Neuron (in vitro differentiated cells): ENCODE data around the gene MED13.
"Not testable (repeated sequence)": the region's sequence is repeated elsewhere in the genome, so short reads cannot be mapped to it uniquely, and the experiment has no call there.

Source experiments
- H2AFZ ChIP-seq: one replicate; pipeline ENCODE4 v1.6.1; 2013; ENCODE audit warnings: low read depth, mild to moderate bottlenecking, inconsistent platforms, low read length, moderate library complexity
- H3K27me3 ChIP-seq: one replicate; pipeline ENCODE4 v1.6.1; 2013; ENCODE audit warnings: low read length; ENCODE audit not compliant: insufficient read depth
- H3K36me3 ChIP-seq: one replicate; pipeline ENCODE4 v1.6.1; 2013; ENCODE audit warnings: low read length; ENCODE audit not compliant: insufficient read depth
- H3K4me1 ChIP-seq: one replicate; pipeline ENCODE4 v1.6.1; 2013; ENCODE audit warnings: low read length; ENCODE audit not compliant: insufficient read depth
- H3K4me3 ChIP-seq: 2 replicates; pipeline ENCODE4 v1.5.1; 2013; ENCODE audit warnings: mild to moderate bottlenecking, low read length, moderate library complexity
- H3K9me3 ChIP-seq: one replicate; pipeline ENCODE4 v1.6.1; 2013; ENCODE audit warnings: low read length

Gene MED13

DNA sequence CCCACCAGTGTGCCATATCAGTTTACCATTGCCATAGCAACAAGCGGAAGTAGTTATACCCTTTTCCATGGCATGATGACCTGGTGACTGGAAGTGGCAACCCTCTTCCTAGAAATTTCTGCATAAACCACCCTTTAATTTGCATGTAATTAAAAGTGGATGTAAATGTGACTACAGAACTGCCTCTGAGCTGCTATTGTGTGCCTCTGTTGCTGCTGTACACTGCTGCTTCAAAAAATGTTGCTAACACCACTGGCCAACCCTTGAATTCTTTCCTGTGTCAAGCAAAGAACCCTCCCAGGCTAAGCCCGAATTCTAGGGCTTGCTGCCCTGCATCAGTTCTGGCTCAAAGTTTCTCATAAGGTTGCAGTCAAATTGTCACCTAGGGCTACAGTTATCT lies 12.9 kb upstream of the MED13 start:
- Histone ChIP-seq H3K4me3 (no peak overlapping the region), H3K36me3 (no peaks in the 10 kb centered on the region), H2AFZ (no peak overlapping the region), H3K4me1 (no peaks in the 10 kb centered on the region), H3K9me3 (peaks cover 4% of the 10 kb centered on the region), H3K27me3 (no peaks in the 10 kb centered on the region)

GRCh38 chr17:62076864-62077788 lies 12.0 kb upstream of the MED13 start:
- H3K36me3 ChIP-seq, result no peaks in the 10 kb centered on the region
- H3K4me1 ChIP-seq, result no peaks in the 10 kb centered on the region
- H2AFZ ChIP-seq, result no peak overlapping the region
- H3K4me3 ChIP-seq, result no peak overlapping the region
- no peaks in the 10 kb centered on the region for H3K27me3 ChIP-seq
- peaks cover 4% of the 10 kb centered on the region for H3K9me3 ChIP-seq

GRCh38 chr17:62075308-62075815 lies 10.3 kb upstream of the MED13 start:
- Histone ChIP-seq H3K27me3 (no peaks in the 10 kb centered on the region), H3K4me3 (no peak overlapping the region), H3K4me1 (no peaks in the 10 kb centered on the region), H3K9me3 (peaks cover 4% of the 10 kb centered on the region), H3K36me3 (no peaks in the 10 kb centered on the region), H2AFZ (no peak overlapping the region)

- H2AFZ ChIP-seq, result no peak overlapping the region
- H3K4me3 ChIP-seq, result no peak overlapping the region
- peaks cover 4% of the 10 kb centered on the region for H3K9me3 ChIP-seq
- H3K27me3 ChIP-seq, result no peaks in the 10 kb centered on the region
- H3K4me1 ChIP-seq, result no peaks in the 10 kb centered on the region
- no peaks in the 10 kb centered on the region for H3K36me3 ChIP-seq
Observed at GRCh38 chr17:62073993-62074392, 8.9 kb upstream of the MED13 start.

GRCh38 chr17:62072855-62073254 lies 7.8 kb upstream of the MED13 start:
- H3K4me3 ChIP-seq, H3K4me1 ChIP-seq, H3K9me3 ChIP-seq, H3K27me3 ChIP-seq, H2AFZ ChIP-seq, H3K36me3 ChIP-seq: not testable (repeated sequence)

DNA sequence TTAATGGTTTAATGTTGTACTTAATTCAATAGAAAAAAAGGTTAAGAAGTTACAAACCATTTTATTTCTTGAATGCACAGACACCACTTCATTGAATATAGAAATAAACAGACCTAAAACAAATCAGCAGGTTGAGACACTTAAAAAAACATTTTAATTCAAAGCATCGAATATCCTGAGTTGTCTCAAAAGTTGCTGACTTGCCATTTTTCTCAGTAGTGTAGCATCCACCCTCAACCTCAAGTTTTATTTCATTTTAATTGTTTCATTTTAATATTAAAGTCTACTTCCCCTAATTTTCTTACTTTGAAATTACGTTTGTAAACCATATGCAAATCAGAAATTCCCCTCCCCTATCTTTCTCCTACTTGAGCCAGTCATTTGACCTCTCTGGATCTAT lies 5.8 kb upstream of the MED13 start:
- H3K36me3 ChIP-seq, result no peaks in the 10 kb centered on the region
- H3K4me1 ChIP-seq, result no peaks in the 10 kb centered on the region
- no peaks in the 10 kb centered on the region for H3K27me3 ChIP-seq
- H3K4me3 ChIP-seq, result no peak overlapping the region
- no peak overlapping the region for H2AFZ ChIP-seq
- H3K9me3 ChIP-seq, result no peaks in the 10 kb centered on the region

- H2AFZ ChIP-seq, result no peak overlapping the region
- no peaks in the 10 kb centered on the region for H3K9me3 ChIP-seq
- H3K4me3 ChIP-seq, result no peak overlapping the region
- H3K27me3 ChIP-seq, result no peaks in the 10 kb centered on the region
- H3K4me1 ChIP-seq, result peaks cover 17% of the 10 kb centered on the region
- peaks cover 2% of the 10 kb centered on the region for H3K36me3 ChIP-seq
Observed at GRCh38 chr17:62067165-62068145, 2.4 kb upstream of the MED13 start.

GRCh38 chr17:62065611-62066468 lies 762 bp upstream of the MED13 start:
- Histone ChIP-seq H3K27me3 (no peaks in the 10 kb centered on the region), H2AFZ (peak overlapping the region; percentile 55), H3K36me3 (peaks cover 18% of the 10 kb centered on the region), H3K4me1 (peaks cover 27% of the 10 kb centered on the region), H3K9me3 (no peaks in the 10 kb centered on the region), H3K4me3 (peak overlapping the region; percentile 70)

GRCh38 chr17:62064029-62064790 lies 868 bp downstream of the MED13 start:
- H2AFZ ChIP-seq, result no peak overlapping the region
- peak overlapping the region; percentile 92 for H3K4me3 ChIP-seq
- H3K27me3 ChIP-seq, result no peaks in the 10 kb centered on the region
- H3K36me3 ChIP-seq, result peaks cover 24% of the 10 kb centered on the region
- H3K4me1 ChIP-seq, result peaks cover 30% of the 10 kb centered on the region
- H3K9me3 ChIP-seq, result no peaks in the 10 kb centered on the region

GRCh38 chr17:62062944-62063343 lies 2.1 kb downstream of the MED13 start:
- H3K4me3 ChIP-seq, result peak overlapping the region; percentile 92
- no peak overlapping the region for H2AFZ ChIP-seq
- no peaks in the 10 kb centered on the region for H3K27me3 ChIP-seq
- peaks cover 33% of the 10 kb centered on the region for H3K4me1 ChIP-seq
- no peaks in the 10 kb centered on the region for H3K9me3 ChIP-seq
- H3K36me3 ChIP-seq, result peaks cover 32% of the 10 kb centered on the region

GRCh38 chr17:62062302-62062701 lies 2.8 kb downstream of the MED13 start:
- no peaks in the 10 kb centered on the region for H3K9me3 ChIP-seq
- H3K27me3 ChIP-seq, result no peaks in the 10 kb centered on the region
- peaks cover 33% of the 10 kb centered on the region for H3K4me1 ChIP-seq
- H3K4me3 ChIP-seq, result peak overlapping the region; percentile 92
- H3K36me3 ChIP-seq, result peaks cover 33% of the 10 kb centered on the region
- H2AFZ ChIP-seq, result no peak overlapping the region

- Histone ChIP-seq H3K27me3 (no peaks in the 10 kb centered on the region), H3K4me1 (peaks cover 31% of the 10 kb centered on the region), H3K36me3 (peaks cover 51% of the 10 kb centered on the region), H2AFZ (no peak overlapping the region), H3K9me3 (no peaks in the 10 kb centered on the region), H3K4me3 (no peak overlapping the region)
Observed at GRCh38 chr17:62059414-62059813, 5.7 kb downstream of the MED13 start.
